ENCODE data around the gene U2AF1L4.
A peak's percentile ranks its signal among the peaks of the same experiment; 100 is the strongest.

U2AF1L4 gene

GRCh38 chr19:35739275-35740107 is 5.7 kb downstream of the U2AF1L4 start:
- no peak for TF ChIP-seq CTCF (IDR thresholded peaks at IDR 0.05; ENCODE audit: low read depth, low read length)
- no peaks in the 10 kb centered on the region for H3K9me3 ChIP-seq
- H3K4me3 ChIP-seq (ENCODE audit: low read depth, low read length): peak overlapping the region; percentile 80
- peaks cover 3% of the 10 kb centered on the region; the same call in 1 of the 2 replicates for H3K4me1 ChIP-seq
- H3K27me3 ChIP-seq: no peaks in the 10 kb centered on the region
- peaks cover 33% of the 10 kb centered on the region for H3K36me3 ChIP-seq
- DNase-seq: no peak

- no peak for TF ChIP-seq CTCF (IDR thresholded peaks at IDR 0.05; ENCODE audit: low read depth, low read length)
- DNase-seq: no peak
- no peaks in the 10 kb centered on the region for H3K9me3 ChIP-seq
- H3K4me3 ChIP-seq (ENCODE audit: low read depth, low read length): no peak overlapping the region
- peaks cover 40% of the 10 kb centered on the region for H3K36me3 ChIP-seq
- H3K27me3 ChIP-seq: no peaks in the 10 kb centered on the region
- H3K4me1 ChIP-seq: no peaks in the 10 kb centered on the region
Measured at GRCh38 chr19:35738887-35739229, 6.4 kb downstream of the U2AF1L4 start.

GRCh38 chr19:35738021-35738886 is 7.0 kb downstream of the U2AF1L4 start:
- Histone ChIP-seq H3K4me3 (ENCODE audit: low read depth, low read length) (no peak overlapping the region), H3K36me3 (peaks cover 45% of the 10 kb centered on the region), H3K9me3 (no peaks in the 10 kb centered on the region), H3K27me3 (no peaks in the 10 kb centered on the region), H3K4me1 (no peaks in the 10 kb centered on the region)
- no peak for TF ChIP-seq CTCF (IDR thresholded peaks at IDR 0.05; ENCODE audit: low read depth, low read length)
- no peak for DNase-seq

- TF ChIP-seq CTCF (IDR thresholded peaks at IDR 0.05; ENCODE audit: low read depth, low read length): peak; percentile 28
- Histone ChIP-seq H3K36me3 (peaks cover 53% of the 10 kb centered on the region), H3K9me3 (no peaks in the 10 kb centered on the region), H3K4me3 (ENCODE audit: low read depth, low read length) (no peak overlapping the region), H3K4me1 (no peaks in the 10 kb centered on the region), H3K27me3 (no peaks in the 10 kb centered on the region)
- DNase-seq: no peak
Measured at GRCh38 chr19:35736913-35737886, 8.0 kb downstream of the U2AF1L4 start.

- Histone ChIP-seq H3K4me1 (no peaks in the 10 kb centered on the region), H3K4me3 (ENCODE audit: low read depth, low read length) (no peak overlapping the region), H3K27me3 (no peaks in the 10 kb centered on the region), H3K36me3 (peaks cover 76% of the 10 kb centered on the region), H3K9me3 (no peaks in the 10 kb centered on the region)
- DNase-seq: no peak
- no peak for TF ChIP-seq CTCF (IDR thresholded peaks at IDR 0.05; ENCODE audit: low read depth, low read length)
Measured at GRCh38 chr19:35734889-35735288, 10.3 kb downstream of the U2AF1L4 start.
